Retinal pigment epithelial cell (primary cell): ENCODE data around the gene ARHGEF26.
A peak's percentile ranks its signal among the peaks of the same experiment; 100 is the strongest.
"Not testable (repeated sequence)": the region's sequence is repeated elsewhere in the genome, so short reads cannot be mapped to it uniquely, and the experiment has no call there.

Experiments
- DNase-seq: peaks from one replicate; pipeline ENCODE4 v3.0.0-alpha.2; 2010; ENCODE audit warnings: low read depth
- H3K4me3 ChIP-seq: 2 replicates; pipeline ENCODE4 v1.5.1; 2011; ENCODE audit warnings: mild to moderate bottlenecking, low read length, control low read depth, moderate library complexity
- CTCF ChIP-seq: conservative IDR thresholded peaks from 2 replicates; pipeline ENCODE4 v1.5.1; 2011; ENCODE audit warnings: low read depth, low read length, control low read depth, inconsistent platforms

ARHGEF26 gene

GRCh38 chr3:154120961-154121700, at the start of gene ARHGEF26:
ARHGEF26 (plus strand) TSS chr3:154121390; CDS start chr3:154121993, 603 bp downstream.
- DNase-seq = no peak
- peak within 1 kb of the TSS; percentile 80 for H3K4me3 ChIP-seq
- no peak for TF ChIP-seq CTCF

- DNase-seq = no peak
- no peak overlapping the region for H3K4me3 ChIP-seq
- no peak for TF ChIP-seq CTCF
Measured at GRCh38 chr3:154074966-154075365, 46.2 kb upstream of the ARHGEF26 start.

GRCh38 chr3:154078672-154079071, 42.5 kb upstream of the ARHGEF26 start:
- H3K4me3 ChIP-seq = no peak overlapping the region
- TF ChIP-seq CTCF = no peak
- DNase-seq = no peak

- no peak for TF ChIP-seq CTCF
- H3K4me3 ChIP-seq = no peak overlapping the region
- no peak for DNase-seq
Measured at GRCh38 chr3:154081305-154081704, 39.9 kb upstream of the ARHGEF26 start.

- no peak for DNase-seq
- no peak for TF ChIP-seq CTCF
- H3K4me3 ChIP-seq = no peak overlapping the region
Measured at GRCh38 chr3:154085071-154085470, 36.1 kb upstream of the ARHGEF26 start.

GRCh38 chr3:154085799-154086198, 35.4 kb upstream of the ARHGEF26 start:
- DNase-seq = no peak
- TF ChIP-seq CTCF = no peak
- no peak overlapping the region for H3K4me3 ChIP-seq

- no peak overlapping the region for H3K4me3 ChIP-seq
- TF ChIP-seq CTCF = no peak
- DNase-seq = no peak
Measured at GRCh38 chr3:154086286-154086685, 34.9 kb upstream of the ARHGEF26 start.

- DNase-seq, H3K4me3 ChIP-seq: not testable (repeated sequence)
Measured at GRCh38 chr3:154087756-154088480, 33.3 kb upstream of the ARHGEF26 start.
